Mammary epithelial cell (primary cell): ENCODE measurements around the gene COMT.

ENCODE experiments used
- CTCF ChIP-seq, 2 donors: IDR thresholded peaks in 1 of 2; conservative IDR thresholded peaks in 1 of 2; 2 replicates each; pipeline ENCODE4 v1.5.1; 2011 to 2012; ENCODE audit warnings: inconsistent platforms in 2 of 2, low read length in 2 of 2, mild to moderate bottlenecking in 2 of 2, control low read depth in 1 of 2, low read depth in 1 of 2; ENCODE audit not compliant: insufficient read depth in 1 of 2; ENCODE audit errors: extremely low read depth in 1 of 2
- EZH2 ChIP-seq: IDR thresholded peaks from 2 replicates; pipeline ENCODE4 v1.6.1; 2012; ENCODE audit warnings: low read length, inconsistent platforms, borderline replicate concordance

- TF ChIP-seq CTCF (conservative IDR thresholded peaks at IDR 0.05 in 1 of 2, IDR thresholded peaks at IDR 0.05 in 1 of 2; ENCODE audit: extremely low read depth in 1 of 2, insufficient read depth in 1 of 2, low read depth in 1 of 2, low read length in 2 of 2), result no peak
- no peak for TF ChIP-seq EZH2
Observed at GRCh38 chr22:19972652-19973550, 31.3 kb downstream of the COMT start.
